Renal pelvis (tissue), 4 donors: Measurements from ENCODE around the gene IKZF1. TPM values are rescaled to one million over a fixed set of nuclear protein-coding genes. Genes with fewer than 3 reads are reported as not detected.
"Not testable (repeated sequence)": the region's sequence is repeated elsewhere in the genome, so short reads cannot be mapped to it uniquely, and the experiment has no call there.

ENCODE experiments used
- DNase-seq: peaks from one replicate; pipeline ENCODE4 v3.0.0-alpha.2; 2013
- polyA plus RNA-seq, 3 donors: library from polyadenylated mRNA; unstranded; fragments of 120-200 nt; gene quantifications; one replicate each; pipeline ENCODE4 v1.2.1, GENCODE V29; 2013; ENCODE audit not compliant: insufficient read length in 3 of 3

Gene IKZF1
- polyA plus RNA-seq, 3 donors, result 0.94 to 1.8 (median 1.6) TPM

GRCh38 chr7:50332241-50333165, 28.0 kb downstream of the IKZF1 start:
- DNase-seq, result no peak

GRCh38 chr7:50333221-50333651, 28.7 kb downstream of the IKZF1 start:
- no peak for DNase-seq

GRCh38 chr7:50334341-50334994, 30.0 kb downstream of the IKZF1 start:
- DNase-seq, result no peak

- DNase-seq, result no peak
These were observed 30.8 kb downstream of the IKZF1 start for GRCh38 chr7:50335230-50335794.

- DNase-seq, result no peak
These were observed 31.6 kb downstream of the IKZF1 start for GRCh38 chr7:50335795-50336754.

- DNase-seq, result no peak
These were observed 32.6 kb downstream of the IKZF1 start for GRCh38 chr7:50336894-50337703.

- DNase-seq, result not testable (repeated sequence)
These were observed 35.0 kb downstream of the IKZF1 start for GRCh38 chr7:50339472-50339871.

- no peak for DNase-seq
These were observed 35.5 kb downstream of the IKZF1 start for GRCh38 chr7:50339990-50340500.

GRCh38 chr7:50341724-50342123, 37.2 kb downstream of the IKZF1 start:
- DNase-seq, result no peak

- no peak for DNase-seq
These were observed 38.1 kb downstream of the IKZF1 start for GRCh38 chr7:50342616-50343114.

- DNase-seq, result no peak
These were observed 42.3 kb downstream of the IKZF1 start for GRCh38 chr7:50346545-50347497.

GRCh38 chr7:50347693-50348092, 43.2 kb downstream of the IKZF1 start:
- DNase-seq, result no peak

GRCh38 chr7:50348469-50349162, 44.1 kb downstream of the IKZF1 start:
- no peak for DNase-seq

- DNase-seq, result no peak
These were observed 44.9 kb downstream of the IKZF1 start for GRCh38 chr7:50349399-50349798.

GRCh38 chr7:50349963-50350944, 45.7 kb downstream of the IKZF1 start:
- no peak for DNase-seq

- no peak for DNase-seq
These were observed 46.8 kb downstream of the IKZF1 start for GRCh38 chr7:50351267-50351666.

- DNase-seq, result no peak
These were observed 47.8 kb downstream of the IKZF1 start for GRCh38 chr7:50352282-50352681.
